ENCODE results near the gene PHACTR1. TPM values are rescaled to one million over a fixed set of nuclear protein-coding genes. Genes with fewer than 3 reads are reported as not detected.

PHACTR1 gene
- total RNA-seq, 1 experiment from 2014 or later, result 0.05 TPM

DNA sequence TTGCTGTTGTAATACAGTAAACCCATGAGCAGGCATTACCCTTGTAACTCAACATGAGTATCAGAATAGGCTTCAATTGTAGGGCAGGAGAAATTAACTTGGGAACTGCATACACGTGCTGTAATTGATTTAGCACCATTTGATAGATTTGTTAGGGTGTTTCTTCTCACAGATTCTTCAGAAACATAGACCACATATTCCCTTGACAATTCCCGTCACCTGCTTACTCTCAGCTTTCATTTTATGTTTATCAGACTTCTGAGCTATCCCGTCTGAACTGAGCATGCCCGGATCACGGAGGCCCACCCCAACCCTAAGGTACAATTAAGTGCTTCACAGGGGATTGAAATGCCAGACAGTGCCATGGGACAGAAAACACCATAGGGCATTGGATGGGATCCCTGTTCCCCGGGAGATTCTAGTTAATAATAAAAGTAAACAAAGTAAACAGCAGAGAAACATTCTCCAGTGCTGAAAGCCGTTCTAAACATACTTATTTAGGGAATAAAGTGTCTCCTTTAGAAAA, 179.7 kb downstream of the PHACTR1 start:
- no peaks in the 10 kb centered on the region for H3K4me1 ChIP-seq (ENCODE audit: control insufficient read depth, insufficient read depth, low read length)
- DNase-seq (ENCODE audit: low read depth, low spot score), result no peak
- no peak overlapping the region for H3K27ac ChIP-seq (ENCODE audit: low read length)
- no peaks in the 10 kb centered on the region; the same call in 1 of the 2 replicates for H3K9me3 ChIP-seq (ENCODE audit: control insufficient read depth, insufficient read depth, low read depth, low read length)
- in situ Hi-C loops (cut with HindIII; ENCODE audit: low pct_unique_long_range_greater_than_20kb, low sequenced_read_pairs), result no loop called here
- intact Hi-C loops (cut with micrococcal nuclease; ENCODE audit: unreplicated experiment), result no loop called here
- BruUV-seq (replicated peaks), result no TSS peak
- TF ChIP-seq POLR2AphosphoS5 (IDR thresholded peaks at IDR 0.05; ENCODE audit: low read depth, low read length) (no peak), TCF7L2 (IDR thresholded peaks at IDR 0.05; ENCODE audit: low read depth, low read length) (no peak), SIN3A (IDR thresholded peaks at IDR 0.05; ENCODE audit: borderline replicate concordance, insufficient read depth, low read depth, low read length) (no peak)
- TF ChIP-seq, protein P1, sequence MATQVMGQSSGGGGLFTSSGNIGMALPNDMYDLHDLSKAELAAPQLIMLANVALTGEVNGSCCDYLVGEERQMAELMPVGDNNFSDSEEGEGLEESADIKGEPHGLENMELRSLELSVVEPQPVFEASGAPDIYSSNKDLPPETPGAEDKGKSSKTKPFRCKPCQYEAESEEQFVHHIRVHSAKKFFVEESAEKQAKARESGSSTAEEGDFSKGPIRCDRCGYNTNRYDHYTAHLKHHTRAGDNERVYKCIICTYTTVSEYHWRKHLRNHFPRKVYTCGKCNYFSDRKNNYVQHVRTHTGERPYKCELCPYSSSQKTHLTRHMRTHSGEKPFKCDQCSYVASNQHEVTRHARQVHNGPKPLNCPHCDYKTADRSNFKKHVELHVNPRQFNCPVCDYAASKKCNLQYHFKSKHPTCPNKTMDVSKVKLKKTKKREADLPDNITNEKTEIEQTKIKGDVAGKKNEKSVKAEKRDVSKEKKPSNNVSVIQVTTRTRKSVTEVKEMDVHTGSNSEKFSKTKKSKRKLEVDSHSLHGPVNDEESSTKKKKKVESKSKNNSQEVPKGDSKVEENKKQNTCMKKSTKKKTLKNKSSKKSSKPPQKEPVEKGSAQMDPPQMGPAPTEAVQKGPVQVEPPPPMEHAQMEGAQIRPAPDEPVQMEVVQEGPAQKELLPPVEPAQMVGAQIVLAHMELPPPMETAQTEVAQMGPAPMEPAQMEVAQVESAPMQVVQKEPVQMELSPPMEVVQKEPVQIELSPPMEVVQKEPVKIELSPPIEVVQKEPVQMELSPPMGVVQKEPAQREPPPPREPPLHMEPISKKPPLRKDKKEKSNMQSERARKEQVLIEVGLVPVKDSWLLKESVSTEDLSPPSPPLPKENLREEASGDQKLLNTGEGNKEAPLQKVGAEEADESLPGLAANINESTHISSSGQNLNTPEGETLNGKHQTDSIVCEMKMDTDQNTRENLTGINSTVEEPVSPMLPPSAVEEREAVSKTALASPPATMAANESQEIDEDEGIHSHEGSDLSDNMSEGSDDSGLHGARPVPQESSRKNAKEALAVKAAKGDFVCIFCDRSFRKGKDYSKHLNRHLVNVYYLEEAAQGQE (IDR thresholded peaks at IDR 0.05; ENCODE audit: insufficient read depth in 1 of 2, low read depth in 2 of 2, low read length in 1 of 2), result no peak
- TF ChIP-seq, protein P2, sequence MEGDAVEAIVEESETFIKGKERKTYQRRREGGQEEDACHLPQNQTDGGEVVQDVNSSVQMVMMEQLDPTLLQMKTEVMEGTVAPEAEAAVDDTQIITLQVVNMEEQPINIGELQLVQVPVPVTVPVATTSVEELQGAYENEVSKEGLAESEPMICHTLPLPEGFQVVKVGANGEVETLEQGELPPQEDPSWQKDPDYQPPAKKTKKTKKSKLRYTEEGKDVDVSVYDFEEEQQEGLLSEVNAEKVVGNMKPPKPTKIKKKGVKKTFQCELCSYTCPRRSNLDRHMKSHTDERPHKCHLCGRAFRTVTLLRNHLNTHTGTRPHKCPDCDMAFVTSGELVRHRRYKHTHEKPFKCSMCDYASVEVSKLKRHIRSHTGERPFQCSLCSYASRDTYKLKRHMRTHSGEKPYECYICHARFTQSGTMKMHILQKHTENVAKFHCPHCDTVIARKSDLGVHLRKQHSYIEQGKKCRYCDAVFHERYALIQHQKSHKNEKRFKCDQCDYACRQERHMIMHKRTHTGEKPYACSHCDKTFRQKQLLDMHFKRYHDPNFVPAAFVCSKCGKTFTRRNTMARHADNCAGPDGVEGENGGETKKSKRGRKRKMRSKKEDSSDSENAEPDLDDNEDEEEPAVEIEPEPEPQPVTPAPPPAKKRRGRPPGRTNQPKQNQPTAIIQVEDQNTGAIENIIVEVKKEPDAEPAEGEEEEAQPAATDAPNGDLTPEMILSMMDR (IDR thresholded peaks at IDR 0.05), result no peak
- peaks cover 6% of the 10 kb centered on the region for H3K27me3 ChIP-seq (ENCODE audit: control insufficient read depth, insufficient read depth, low read length)
- no peaks in the 10 kb centered on the region for H3K36me3 ChIP-seq (ENCODE audit: control insufficient read depth, insufficient read depth, low read length)
- ChIA-PET POLR2A (no interaction called here), CTCF (no interaction called here)
- no peak overlapping the region for H3K4me3 ChIP-seq (ENCODE audit: low read depth in 2 of 2, low read length in 2 of 2)
- no peak for ATAC-seq

DNA sequence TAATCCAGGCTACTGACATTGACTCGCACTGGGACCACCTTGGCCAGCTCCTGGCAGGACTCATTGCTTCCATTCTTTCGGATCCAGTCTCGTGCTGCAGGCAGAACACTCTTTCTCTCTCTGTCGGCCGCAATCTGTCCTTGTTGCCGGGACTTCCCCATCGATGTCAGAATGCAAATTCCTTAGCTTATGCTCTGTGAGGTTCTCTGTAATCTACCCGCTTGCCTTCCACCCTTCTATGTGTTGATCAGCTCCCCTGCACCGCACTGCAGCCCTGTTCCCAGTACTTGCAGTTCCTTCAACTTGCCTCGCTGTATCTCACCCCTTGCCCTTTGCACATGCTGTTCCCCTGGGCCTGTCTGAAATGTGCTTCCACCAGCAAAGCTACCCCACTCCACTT, 182.0 kb downstream of the PHACTR1 start:
- POLR2A ChIA-PET, result no interaction called here
- no peak overlapping the region for H3K4me3 ChIP-seq (ENCODE audit: low read depth in 2 of 2, low read length in 2 of 2)
- H3K36me3 ChIP-seq (ENCODE audit: control insufficient read depth, insufficient read depth, low read length), result no peaks in the 10 kb centered on the region
- BruUV-seq (replicated peaks), result no TSS peak
- peaks cover 8% of the 10 kb centered on the region for H3K27me3 ChIP-seq (ENCODE audit: control insufficient read depth, insufficient read depth, low read length)
- no peaks in the 10 kb centered on the region for H3K9me3 ChIP-seq (ENCODE audit: control insufficient read depth, insufficient read depth, low read depth, low read length)
- intact Hi-C loops (cut with micrococcal nuclease; ENCODE audit: unreplicated experiment) (no loop called here), in situ Hi-C loops (cut with HindIII; ENCODE audit: low pct_unique_long_range_greater_than_20kb, low sequenced_read_pairs) (no loop called here)
- CTCF ChIA-PET, result no interaction called here
- ATAC-seq, result no peak
- no peak for TF ChIP-seq SIN3A (IDR thresholded peaks at IDR 0.05; ENCODE audit: borderline replicate concordance, insufficient read depth, low read depth, low read length)
- TF ChIP-seq, protein P2 (IDR thresholded peaks at IDR 0.05), result no peak
- no peak for TF ChIP-seq TCF7L2 (IDR thresholded peaks at IDR 0.05; ENCODE audit: low read depth, low read length)
- H3K27ac ChIP-seq (ENCODE audit: low read length), result no peak overlapping the region
- DNase-seq (ENCODE audit: low read depth, low spot score), result no peak
- H3K4me1 ChIP-seq (ENCODE audit: control insufficient read depth, insufficient read depth, low read length), result no peaks in the 10 kb centered on the region
